ENCODE results near the gene MARVELD3. TPM values are rescaled to one million over a fixed set of nuclear protein-coding genes. Genes with fewer than 3 reads are reported as not detected.

The MARVELD3 gene
- polyA plus RNA-seq, 1 donor (not counting 4 experiments of a cell fraction or from before 2014, with no cell fraction given), result 11.6 TPM

DNA sequence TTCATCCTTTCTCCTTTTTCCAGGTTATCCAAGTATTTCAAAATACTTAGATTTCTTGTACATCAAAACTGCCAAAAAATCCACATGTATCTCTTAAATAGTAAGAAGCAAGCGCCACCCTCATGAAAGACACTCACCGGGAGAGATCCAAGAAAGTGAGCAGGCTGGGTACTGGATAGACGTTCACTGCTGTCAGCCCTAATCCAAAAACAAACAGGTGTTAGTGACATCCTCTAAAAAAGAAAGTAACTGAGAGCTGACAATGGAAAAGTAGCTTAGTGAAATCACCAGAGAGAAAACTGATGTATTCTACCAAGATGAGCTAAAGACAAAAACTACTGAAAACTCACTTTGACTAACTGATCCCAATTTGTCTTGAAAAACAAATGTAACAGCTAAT lies 46.1 kb downstream of the MARVELD3 start:
- FAIRE-seq (no peak), DNase-seq (ENCODE audit: low read depth, low spot score) (no peak)
- no peaks in the 10 kb centered on the region for H3K4me1 ChIP-seq (ENCODE audit: control insufficient read depth, extremely low read depth, insufficient read depth, low read length)
- H3K9ac ChIP-seq (ENCODE audit: control insufficient read depth, extremely low read depth, insufficient read depth, low read length), result no peak overlapping the region
- no peak overlapping the region for H3K4me3 ChIP-seq (ENCODE audit: control insufficient read depth in 2 of 3, extremely low read depth in 1 of 3, insufficient read depth in 2 of 3, low read depth in 1 of 3, low read length in 3 of 3)
- dilution Hi-C loops (cut with MboI; ENCODE audit: extremely low pct_ligation_motif_present, low sequenced_read_pairs), result no loop called here
- no peaks in the 10 kb centered on the region for H3K9me1 ChIP-seq (ENCODE audit: control insufficient read depth, extremely low read depth, insufficient read depth, low read length)
- no peak overlapping the region for H2AFZ ChIP-seq (ENCODE audit: control insufficient read depth, low read length)
- H3K79me2 ChIP-seq (ENCODE audit: control insufficient read depth, insufficient read depth, low read length), result no peaks in the 10 kb centered on the region
- H3K27ac ChIP-seq (ENCODE audit: control insufficient read depth, insufficient read depth, low read length), result no peak overlapping the region
- H3K9me3 ChIP-seq (ENCODE audit: control insufficient read depth, low read depth, low read length), result no peaks in the 10 kb centered on the region
- H4K20me1 ChIP-seq (ENCODE audit: control insufficient read depth, extremely low read depth, insufficient read depth, low read length), result no peaks in the 10 kb centered on the region
- H3K36me3 ChIP-seq (ENCODE audit: control insufficient read depth in 2 of 2, extremely low read depth in 1 of 2, insufficient read depth in 2 of 2, low read length in 2 of 2), result peaks cover 16 to 18% of the 10 kb centered on the region in 2 experiments
- no peaks in the 10 kb centered on the region for H3K27me3 ChIP-seq (ENCODE audit: control insufficient read depth, extremely low read depth, insufficient read depth, low read length)
- no peak overlapping the region for H3K4me2 ChIP-seq (ENCODE audit: control insufficient read depth, extremely low read depth, insufficient read depth, low read depth, low read length)
- no peak for TF ChIP-seq EZH2 (IDR thresholded peaks at IDR 0.05; ENCODE audit: low read length)
- TF ChIP-seq, protein P1, sequence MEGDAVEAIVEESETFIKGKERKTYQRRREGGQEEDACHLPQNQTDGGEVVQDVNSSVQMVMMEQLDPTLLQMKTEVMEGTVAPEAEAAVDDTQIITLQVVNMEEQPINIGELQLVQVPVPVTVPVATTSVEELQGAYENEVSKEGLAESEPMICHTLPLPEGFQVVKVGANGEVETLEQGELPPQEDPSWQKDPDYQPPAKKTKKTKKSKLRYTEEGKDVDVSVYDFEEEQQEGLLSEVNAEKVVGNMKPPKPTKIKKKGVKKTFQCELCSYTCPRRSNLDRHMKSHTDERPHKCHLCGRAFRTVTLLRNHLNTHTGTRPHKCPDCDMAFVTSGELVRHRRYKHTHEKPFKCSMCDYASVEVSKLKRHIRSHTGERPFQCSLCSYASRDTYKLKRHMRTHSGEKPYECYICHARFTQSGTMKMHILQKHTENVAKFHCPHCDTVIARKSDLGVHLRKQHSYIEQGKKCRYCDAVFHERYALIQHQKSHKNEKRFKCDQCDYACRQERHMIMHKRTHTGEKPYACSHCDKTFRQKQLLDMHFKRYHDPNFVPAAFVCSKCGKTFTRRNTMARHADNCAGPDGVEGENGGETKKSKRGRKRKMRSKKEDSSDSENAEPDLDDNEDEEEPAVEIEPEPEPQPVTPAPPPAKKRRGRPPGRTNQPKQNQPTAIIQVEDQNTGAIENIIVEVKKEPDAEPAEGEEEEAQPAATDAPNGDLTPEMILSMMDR (optimal IDR thresholded peaks at IDR 0.05 in 1 of 3, IDR thresholded peaks at IDR 0.05 in 1 of 3, conservative IDR thresholded peaks at IDR 0.05 in 1 of 3; ENCODE audit: extremely low read depth in 1 of 3, insufficient read depth in 2 of 3, low read length in 3 of 3), result no peak

DNA sequence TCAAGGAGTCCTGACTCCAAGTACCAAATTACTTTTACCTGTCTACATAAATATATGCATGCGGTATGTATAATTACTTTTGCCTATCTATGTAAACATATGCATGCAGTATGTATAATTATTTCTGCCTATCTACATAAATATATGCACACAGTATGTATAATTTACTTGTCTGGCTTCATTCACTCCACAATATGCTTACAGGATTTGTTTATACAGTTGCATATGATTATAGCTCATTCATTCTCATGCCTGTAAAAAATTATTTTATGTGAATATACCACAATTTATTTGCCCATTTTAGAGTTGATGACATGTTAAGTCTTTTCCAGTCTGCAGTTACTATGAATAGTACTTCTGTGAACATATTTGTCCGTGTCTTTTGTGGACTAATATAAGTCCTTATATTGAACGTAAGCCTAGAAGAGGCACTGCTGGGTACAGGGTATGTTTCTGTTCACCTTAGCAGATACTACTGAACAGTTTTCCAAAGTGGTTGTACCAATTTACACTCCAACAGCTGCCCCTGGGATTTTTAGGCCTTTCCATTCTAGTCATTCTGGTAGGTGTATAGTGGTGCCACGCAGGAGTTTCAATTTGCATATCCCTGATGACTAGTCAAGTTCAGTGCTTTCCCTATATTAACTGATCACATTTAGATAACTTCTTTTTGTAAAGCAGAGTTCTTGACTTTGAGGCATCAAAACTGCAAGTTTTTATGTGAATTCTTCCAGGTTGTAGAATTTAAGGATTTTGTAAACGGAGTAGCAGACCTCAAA lies 47.0 kb downstream of the MARVELD3 start:
- DNase-seq (ENCODE audit: low read depth, low spot score), result no peak
- H3K4me1 ChIP-seq (ENCODE audit: control insufficient read depth, extremely low read depth, insufficient read depth, low read length), result no peaks in the 10 kb centered on the region
- no peak overlapping the region for H3K9ac ChIP-seq (ENCODE audit: control insufficient read depth, extremely low read depth, insufficient read depth, low read length)
- no peak overlapping the region for H3K27ac ChIP-seq (ENCODE audit: control insufficient read depth, insufficient read depth, low read length)
- no peaks in the 10 kb centered on the region for H3K9me3 ChIP-seq (ENCODE audit: control insufficient read depth, low read depth, low read length)
- TF ChIP-seq EZH2 (IDR thresholded peaks at IDR 0.05; ENCODE audit: low read length), result no peak
- no peaks in the 10 kb centered on the region for H3K79me2 ChIP-seq (ENCODE audit: control insufficient read depth, insufficient read depth, low read length)
- H3K4me2 ChIP-seq (ENCODE audit: control insufficient read depth, extremely low read depth, insufficient read depth, low read depth, low read length), result no peak overlapping the region
- no peak overlapping the region for H2AFZ ChIP-seq (ENCODE audit: control insufficient read depth, low read length)
- no peaks in the 10 kb centered on the region for H3K9me1 ChIP-seq (ENCODE audit: control insufficient read depth, extremely low read depth, insufficient read depth, low read length)
- H3K36me3 ChIP-seq (ENCODE audit: control insufficient read depth in 2 of 2, extremely low read depth in 1 of 2, insufficient read depth in 2 of 2, low read length in 2 of 2), result peaks cover 16 to 18% of the 10 kb centered on the region in 2 experiments
- H3K27me3 ChIP-seq (ENCODE audit: control insufficient read depth, extremely low read depth, insufficient read depth, low read length), result no peaks in the 10 kb centered on the region
- no peak for FAIRE-seq
- dilution Hi-C loops (cut with MboI; ENCODE audit: extremely low pct_ligation_motif_present, low sequenced_read_pairs), result no loop called here
- no peak overlapping the region for H3K4me3 ChIP-seq (ENCODE audit: control insufficient read depth in 2 of 3, extremely low read depth in 1 of 3, insufficient read depth in 2 of 3, low read depth in 1 of 3, low read length in 3 of 3)
- no peaks in the 10 kb centered on the region for H4K20me1 ChIP-seq (ENCODE audit: control insufficient read depth, extremely low read depth, insufficient read depth, low read length)
